ENCODE results near the gene ERFE.

Gene ERFE

DNA sequence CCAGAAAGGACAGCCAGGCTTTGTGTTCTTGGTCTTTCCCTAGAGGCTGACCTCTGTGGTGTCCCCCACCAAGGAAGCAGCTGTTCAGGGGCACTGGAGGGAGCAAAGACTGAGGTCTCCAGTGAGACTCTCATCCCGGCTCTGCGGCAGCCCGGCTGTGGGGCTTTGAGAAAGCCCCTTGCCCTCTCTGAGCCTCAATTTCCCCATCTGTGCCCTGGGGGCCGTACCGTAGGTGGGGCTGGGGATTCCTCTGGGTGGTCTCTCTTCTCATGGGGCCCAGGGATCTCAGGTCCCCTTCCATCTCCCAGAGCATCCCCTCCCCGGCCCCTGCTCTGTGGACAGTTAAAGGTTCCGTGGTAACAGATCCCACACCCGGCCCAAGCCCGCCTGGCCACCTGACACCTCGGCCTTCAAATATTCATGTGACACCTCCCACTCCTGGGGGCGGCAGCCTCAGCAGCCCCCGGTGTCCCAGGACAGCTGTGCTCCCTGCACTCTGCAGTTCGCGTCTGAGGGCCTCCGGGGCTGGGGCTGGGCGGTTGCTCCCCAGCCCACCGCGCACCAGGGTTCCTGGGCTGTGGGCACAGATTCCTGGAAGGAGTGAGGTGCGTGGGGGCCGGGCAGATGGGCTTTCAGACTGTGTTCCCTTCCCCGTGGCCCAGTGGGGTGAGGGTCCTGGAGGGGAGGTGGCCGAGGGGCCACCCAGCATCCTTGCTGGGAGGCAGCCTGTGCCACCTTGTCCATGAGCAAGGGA is 35.4 kb upstream of the ERFE start:
- Histone ChIP-seq H3K4me3 (no peak overlapping the region), H3K27ac (no peak overlapping the region)
- TF ChIP-seq, protein P1, sequence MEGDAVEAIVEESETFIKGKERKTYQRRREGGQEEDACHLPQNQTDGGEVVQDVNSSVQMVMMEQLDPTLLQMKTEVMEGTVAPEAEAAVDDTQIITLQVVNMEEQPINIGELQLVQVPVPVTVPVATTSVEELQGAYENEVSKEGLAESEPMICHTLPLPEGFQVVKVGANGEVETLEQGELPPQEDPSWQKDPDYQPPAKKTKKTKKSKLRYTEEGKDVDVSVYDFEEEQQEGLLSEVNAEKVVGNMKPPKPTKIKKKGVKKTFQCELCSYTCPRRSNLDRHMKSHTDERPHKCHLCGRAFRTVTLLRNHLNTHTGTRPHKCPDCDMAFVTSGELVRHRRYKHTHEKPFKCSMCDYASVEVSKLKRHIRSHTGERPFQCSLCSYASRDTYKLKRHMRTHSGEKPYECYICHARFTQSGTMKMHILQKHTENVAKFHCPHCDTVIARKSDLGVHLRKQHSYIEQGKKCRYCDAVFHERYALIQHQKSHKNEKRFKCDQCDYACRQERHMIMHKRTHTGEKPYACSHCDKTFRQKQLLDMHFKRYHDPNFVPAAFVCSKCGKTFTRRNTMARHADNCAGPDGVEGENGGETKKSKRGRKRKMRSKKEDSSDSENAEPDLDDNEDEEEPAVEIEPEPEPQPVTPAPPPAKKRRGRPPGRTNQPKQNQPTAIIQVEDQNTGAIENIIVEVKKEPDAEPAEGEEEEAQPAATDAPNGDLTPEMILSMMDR (IDR thresholded peaks at IDR 0.05), result no peak
- DNase-seq (ENCODE audit: low spot score), result no peak

GRCh38 chr2:238123991-238124470 is 34.7 kb upstream of the ERFE start:
- DNase-seq (ENCODE audit: low spot score), result no peak
- no peak overlapping the region for H3K27ac ChIP-seq
- TF ChIP-seq, protein P1 (IDR thresholded peaks at IDR 0.05), result no peak
- no peak overlapping the region for H3K4me3 ChIP-seq

DNA sequence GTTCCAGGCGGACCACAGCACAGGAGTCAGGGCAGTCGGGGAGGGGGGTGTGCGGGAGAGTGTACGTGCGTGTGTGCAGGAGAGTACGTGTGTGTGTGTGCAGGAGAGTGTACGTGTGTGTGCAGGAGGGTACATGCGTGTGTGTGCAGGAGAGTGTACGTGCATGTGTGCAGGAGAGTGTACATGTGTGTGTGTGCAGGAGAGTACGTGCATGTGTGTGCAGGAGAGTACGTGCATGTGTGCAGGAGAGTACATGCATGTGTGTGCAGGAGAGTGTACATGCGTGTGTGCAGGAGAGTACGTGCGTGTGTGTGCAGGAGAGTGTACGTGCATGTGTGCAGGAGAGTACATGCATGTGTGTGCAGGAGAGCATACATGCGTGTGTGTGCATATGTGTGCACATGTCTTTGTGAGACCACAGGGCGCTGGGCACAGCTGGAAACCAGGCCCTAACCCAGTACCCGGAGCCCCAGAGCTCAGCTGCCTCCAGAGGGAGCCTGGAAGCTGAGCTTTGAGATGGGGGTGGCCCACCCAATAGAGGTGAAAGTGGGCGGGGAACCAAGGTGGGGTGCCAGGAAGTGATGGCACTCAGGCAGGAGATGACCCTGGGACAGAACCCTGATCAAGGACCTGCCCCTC is 34.2 kb upstream of the ERFE start:
- H3K4me3 ChIP-seq, result no peak overlapping the region
- no peak overlapping the region for H3K27ac ChIP-seq
- no peak for DNase-seq (ENCODE audit: low spot score)
- TF ChIP-seq, protein P1 (IDR thresholded peaks at IDR 0.05), result no peak

DNA sequence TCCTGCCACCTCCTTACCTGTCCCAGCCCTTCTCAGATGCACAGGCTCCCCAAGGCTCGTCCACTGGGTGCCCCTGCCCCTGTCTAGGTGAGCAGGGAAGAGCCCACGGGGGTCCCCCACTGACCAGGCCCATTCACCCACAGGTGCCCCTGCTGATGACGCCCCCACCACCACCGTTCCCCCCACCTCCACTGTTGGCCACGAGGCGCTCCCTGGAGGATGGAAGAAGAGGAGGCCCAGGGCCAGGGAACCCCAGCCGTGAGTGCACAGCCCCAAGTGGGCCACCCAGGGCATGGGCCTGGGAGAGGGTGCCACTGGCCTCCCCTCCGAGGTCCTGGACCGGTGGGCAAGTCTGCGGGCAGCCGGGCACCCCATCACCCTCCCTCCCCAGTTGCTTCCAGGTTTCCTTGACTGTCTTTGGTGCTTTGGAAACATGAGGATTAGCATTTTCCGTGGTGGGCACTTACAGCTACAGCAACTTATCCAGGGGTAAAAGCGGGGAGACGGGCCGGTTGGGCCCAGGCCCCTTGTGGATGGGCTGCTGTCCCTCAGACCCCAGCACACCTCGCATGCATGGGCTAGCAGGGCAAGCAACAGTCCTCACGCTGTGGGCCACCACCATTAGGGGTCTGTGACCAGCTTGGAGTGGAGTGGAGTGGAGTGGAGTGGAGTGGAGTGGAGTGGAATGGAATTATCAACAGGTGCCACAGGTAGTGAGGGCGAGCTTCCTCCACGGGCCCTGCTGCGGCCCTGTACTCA is 33.5 kb upstream of the ERFE start:
- no peak for DNase-seq (ENCODE audit: low spot score)
- H3K27ac ChIP-seq, result no peak overlapping the region
- TF ChIP-seq, protein P1 (IDR thresholded peaks at IDR 0.05), result no peak
- no peak overlapping the region for H3K4me3 ChIP-seq

DNA sequence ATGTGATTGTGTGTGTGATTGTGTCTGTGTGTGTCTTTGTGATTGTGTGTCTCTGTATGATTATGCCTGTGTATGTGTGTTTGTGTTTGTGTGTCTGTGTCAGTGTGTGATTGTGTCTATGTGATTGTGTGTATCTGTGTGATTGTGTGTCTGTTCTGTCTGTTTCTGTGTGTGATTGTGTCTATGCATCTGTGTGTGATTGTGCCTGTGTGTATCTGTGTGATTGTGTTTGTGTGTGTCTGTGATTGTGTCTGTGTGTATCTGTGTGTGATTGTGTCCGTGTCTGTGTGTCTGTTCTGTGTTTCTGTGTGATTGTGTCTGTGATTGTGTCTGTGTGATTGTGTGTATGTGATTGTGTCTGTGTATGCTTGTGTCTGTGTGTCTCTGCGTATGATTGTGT is 32.4 kb upstream of the ERFE start:
- no peak for DNase-seq (ENCODE audit: low spot score)
- Histone ChIP-seq H3K27ac (no peak overlapping the region), H3K4me3 (no peak overlapping the region)
- TF ChIP-seq, protein P1 (IDR thresholded peaks at IDR 0.05), result no peak

GRCh38 chr2:238126775-238127164 is 32.0 kb upstream of the ERFE start:
- TF ChIP-seq, protein P1 (IDR thresholded peaks at IDR 0.05), result no peak
- H3K4me3 ChIP-seq, result no peak overlapping the region
- no peak overlapping the region for H3K27ac ChIP-seq
- no peak for DNase-seq (ENCODE audit: low spot score)
